Pancreas (tissue), 10 donors: Measurements from ENCODE around the gene HELZ. TPM values are rescaled to one million over a fixed set of nuclear protein-coding genes. Genes with fewer than 3 reads are reported as not detected.

Experiments
- ATAC-seq, 4 donors: fragments of 200-7000 bp; cut with Tn5 transposase; one replicate each; pipeline versions ENCODE4 v1.8.0 to v1.9.1; 2020; ENCODE audit warnings: mild to moderate bottlenecking in 4 of 4, moderate library complexity in 4 of 4
- DNase-seq, 6 donors: peaks; one replicate each; pipeline ENCODE4 v3.0.0-alpha.2; 2020
- FAIRE-seq: peaks from 2 replicates; lab custom pipeline; 2012; peaks lifted over from hg19 to GRCh38; lab: Jason Lieb, UNC
- H3K27ac ChIP-seq, 4 donors: fragments of 200-600 bp; sonication (generic); 1 replicate in 3 of 4; 2 replicates in 1 of 4; pipeline versions ENCODE4 v1.5.0 to v1.8.0; 2020
- H3K27me3 ChIP-seq, 4 donors: fragments of 200-600 bp; one replicate each; pipeline ENCODE4 v1.8.0; 2021
- H3K36me3 ChIP-seq, 3 donors: fragments of 200-600 bp; sonication (generic) in 1 of 3; one replicate each; pipeline versions ENCODE4 v1.5.0 to v1.8.0; 2020 to 2021
- H3K4me1 ChIP-seq, 3 donors: fragments of 200-600 bp; one replicate each; pipeline ENCODE4 v1.8.0; 2021
- H3K4me3 ChIP-seq, 4 donors: fragments of 200-600 bp; sonication (generic) in 2 of 4; one replicate each; pipeline versions ENCODE4 v1.5.0 to v1.8.0; 2020 to 2021
- H3K9me3 ChIP-seq, 4 donors: fragments of 200-600 bp; one replicate each; pipeline ENCODE4 v1.8.0; 2021
- CTCF ChIP-seq, 4 donors: fragments of 200-600 bp; sonication (generic) in 3 of 4; IDR thresholded peaks; one replicate each; pipeline versions ENCODE4 v1.5.0 to v1.8.0; 2021; ENCODE audit warnings: antibody characterized with exemption in 4 of 4
- WGBS, 2 donors: extraction: QIAGEN DNeasy Blood & Tissue Kit; methylation state at CpG; one replicate each; pipeline ENCODE4 v1.1.7; 2013; 5-methylcytosine and 5-hydroxymethylcytosine counted together
- intact Hi-C, 3 donors: fragments of 100-400 bp; cut with DNase I; formaldehyde crosslinking; loops; one replicate each; pipeline versions ENCODE4 v1.11.1 to v1.14.2; 2022
- polyA plus RNA-seq, 2 donors: library from polyadenylated mRNA; stranded (reverse); fragments of 200-250 nt; gene quantifications; one replicate each; pipeline ENCODE4 v1.2.3, GENCODE V29; 2013
- total RNA-seq, 6 donors: library from RNA; stranded (reverse); fragmentation: NEBNext Ultra II Directional in 4 of 6; extraction: Animal tissue kit (Norgen Biotek cat#: 25700) in 4 of 6; gene quantifications; one replicate each; pipeline versions ENCODE4 v1.2.1 to v1.2.4, GENCODE V29; 2021 to 2023
- donor health status: healthy with polysubstance abuse.
- donor health status: DM: no; HTN: no; CAD: no; lungs with moderate emphysema.
- donor health status: DM: no; HTN: no; CAD: no.
- donor health status: control.
- donor health status: control.
- donor health status: Bipolar disorder and iron deficiency.
- donor health status: DM: yes; HTN: yes; CAD: no.
- donor health status: DM: no; HTN: no; CAD: no.
- donor health status: DM: no; HTN: no; CAD: no.
- donor health status: DM: yes; HTN: yes; CAD: no.

Gene HELZ
- total and polyA plus RNA-seq, 8 donors: 4.1 to 36.6 (median 23.9) TPM

GRCh38 chr17:67281053-67281452 is 36.1 kb upstream of the HELZ start:
- TF ChIP-seq CTCF (IDR thresholded peaks at IDR 0.05): no peak
- no peak for FAIRE-seq
- no peak overlapping the region for H3K4me3 ChIP-seq
- H3K4me1 ChIP-seq: no peaks in the 10 kb centered on the region
- H3K36me3 ChIP-seq: no peaks in the 10 kb centered on the region
- WGBS, 2 donors: 68 to 70% methylated on average over 3 of the region's 3 CpGs
- ATAC-seq: no peak
- DNase-seq: no peak
- no peak overlapping the region for H3K27ac ChIP-seq
- no peaks in the 10 kb centered on the region for H3K27me3 ChIP-seq
- intact Hi-C loops: no loop called here
- no peaks in the 10 kb centered on the region for H3K9me3 ChIP-seq

GRCh38 chr17:67280279-67280678 is 35.3 kb upstream of the HELZ start:
- H3K9me3 ChIP-seq: no peaks in the 10 kb centered on the region
- no peaks in the 10 kb centered on the region for H3K36me3 ChIP-seq
- no peaks in the 10 kb centered on the region for H3K27me3 ChIP-seq
- no peak for TF ChIP-seq CTCF (IDR thresholded peaks at IDR 0.05)
- FAIRE-seq: no peak
- no peak overlapping the region for H3K27ac ChIP-seq
- no peak for DNase-seq
- intact Hi-C loops: no loop called here
- WGBS, 2 donors: 61 to 67% methylated on average over 6 of the region's 6 CpGs
- peak in 2 of 4 donors; percentile 29 to 74 for ATAC-seq
- H3K4me3 ChIP-seq: no peak overlapping the region
- H3K4me1 ChIP-seq: no peaks in the 10 kb centered on the region

- no peak for FAIRE-seq
- TF ChIP-seq CTCF (IDR thresholded peaks at IDR 0.05): no peak
- intact Hi-C loops: no loop called here
Measured at GRCh38 chr17:67279115-67279514, 34.1 kb upstream of the HELZ start.

GRCh38 chr17:67278363-67278762 is 33.4 kb upstream of the HELZ start:
- no peak for TF ChIP-seq CTCF (IDR thresholded peaks at IDR 0.05)
- Histone ChIP-seq H3K36me3 (no peaks in the 10 kb centered on the region), H3K27ac (no peak overlapping the region), H3K4me3 (no peak overlapping the region), H3K9me3 (no peaks in the 10 kb centered on the region), H3K27me3 (no peaks in the 10 kb centered on the region), H3K4me1 (no peaks in the 10 kb centered on the region)
- ATAC-seq (no peak), DNase-seq (no peak), FAIRE-seq (no peak)
- intact Hi-C loops: no loop called here
- WGBS, 2 donors: 88 to 92% methylated on average over 10 of the region's 10 CpGs

More at GRCh38 chr17:67279115-67279514, 34.1 kb upstream of the HELZ start:
- no peak overlapping the region for H3K4me3 ChIP-seq
- H3K27ac ChIP-seq: no peak overlapping the region
- no peaks in the 10 kb centered on the region for H3K27me3 ChIP-seq
- H3K36me3 ChIP-seq: no peaks in the 10 kb centered on the region
- DNase-seq (no peak), ATAC-seq (no peak)
- 74 to 79% methylated on average over 7 of the region's 7 CpGs for WGBS, 2 donors
- no peaks in the 10 kb centered on the region for H3K9me3 ChIP-seq
- no peaks in the 10 kb centered on the region for H3K4me1 ChIP-seq

GRCh38 chr17:67276075-67276474 is 31.1 kb upstream of the HELZ start:
- DNase-seq (no peak), ATAC-seq (no peak), FAIRE-seq (no peak)
- H3K4me3 ChIP-seq: no peak overlapping the region
- no peaks in the 10 kb centered on the region for H3K27me3 ChIP-seq
- no peaks in the 10 kb centered on the region for H3K9me3 ChIP-seq
- no peaks in the 10 kb centered on the region for H3K4me1 ChIP-seq
- no peak overlapping the region for H3K27ac ChIP-seq
- intact Hi-C loops: no loop called here
- WGBS, 2 donors: 35 to 38% methylated on average over 10 of the region's 10 CpGs
- no peak for TF ChIP-seq CTCF (IDR thresholded peaks at IDR 0.05)
- H3K36me3 ChIP-seq: no peaks in the 10 kb centered on the region
